Trophoblast cell (in vitro differentiated cells and primary cell): ENCODE data around the gene RAB7B.

Source experiments
- DNase-seq, 2 donors: peaks; one replicate each; pipeline ENCODE4 v3.0.0-alpha.2; 2016
- H2AFZ ChIP-seq: 2 replicates; pipeline ENCODE4 v1.6.1; 2013; ENCODE audit warnings: low read length, moderate library complexity, mild to moderate bottlenecking; ENCODE audit not compliant: insufficient read depth, poor library complexity
- H2AK5ac ChIP-seq: 2 replicates; pipeline ENCODE4 v1.6.1; 2013; ENCODE audit warnings: mild to moderate bottlenecking, low read length
- H2BK120ac ChIP-seq: 2 replicates; pipeline ENCODE4 v1.6.1; 2013; ENCODE audit warnings: low read length, mild to moderate bottlenecking, moderate library complexity; ENCODE audit not compliant: insufficient read depth, poor library complexity
- H2BK12ac ChIP-seq: 2 replicates; pipeline ENCODE4 v1.6.1; 2013; ENCODE audit warnings: mild to moderate bottlenecking, low read length, moderate library complexity
- H2BK5ac ChIP-seq: 2 replicates; pipeline ENCODE4 v1.6.1; 2013; ENCODE audit warnings: low read length, low read depth, moderate library complexity, mild to moderate bottlenecking; ENCODE audit not compliant: poor library complexity
- H3K14ac ChIP-seq: 2 replicates; pipeline ENCODE4 v1.6.1; 2013; ENCODE audit warnings: mild to moderate bottlenecking, low read length
- H3K18ac ChIP-seq: 2 replicates; pipeline ENCODE4 v1.6.1; 2013; ENCODE audit warnings: mild to moderate bottlenecking, low read length
- H3K23ac ChIP-seq: 2 replicates; pipeline ENCODE4 v1.6.1; 2013; ENCODE audit warnings: low read length
- H3K27ac ChIP-seq: 2 replicates; pipeline ENCODE4 v1.5.1; 2013; ENCODE audit warnings: low read depth, mild to moderate bottlenecking, inconsistent platforms, low read length, moderate library complexity
- H3K27me3 ChIP-seq: 2 replicates; pipeline ENCODE4 v1.6.1; 2013; ENCODE audit warnings: inconsistent platforms, mild to moderate bottlenecking, low read length, moderate library complexity; ENCODE audit not compliant: insufficient read depth
- H3K36me3 ChIP-seq, 2 experiments: 1 replicate in 1 of 2; 2 replicates in 1 of 2; pipeline ENCODE4 v1.6.1; 2013; ENCODE audit warnings: low read length in 2 of 2, mild to moderate bottlenecking in 2 of 2, moderate library complexity in 1 of 2; ENCODE audit not compliant: insufficient read depth in 2 of 2, control insufficient read depth in 1 of 2
- H3K4ac ChIP-seq: 2 replicates; pipeline ENCODE4 v1.6.1; 2013; ENCODE audit warnings: low read depth, mild to moderate bottlenecking, low read length, moderate library complexity
- H3K4me1 ChIP-seq, 2 experiments: 1 replicate in 1 of 2; 2 replicates in 1 of 2; pipeline ENCODE4 v1.6.1; 2013; ENCODE audit warnings: low read length in 2 of 2, mild to moderate bottlenecking in 2 of 2, moderate library complexity in 1 of 2; ENCODE audit not compliant: insufficient read depth in 2 of 2, control insufficient read depth in 1 of 2
- H3K4me2 ChIP-seq: 2 replicates; pipeline ENCODE4 v1.6.1; 2013; ENCODE audit warnings: inconsistent platforms, mild to moderate bottlenecking, low read length, moderate library complexity
- H3K4me3 ChIP-seq: 2 replicates; pipeline ENCODE4 v1.5.1; 2013; ENCODE audit warnings: mild to moderate bottlenecking, low read depth, low read length, inconsistent platforms
- H3K79me1 ChIP-seq: one replicate; pipeline ENCODE4 v1.6.1; 2013; ENCODE audit warnings: low read length
- H3K79me2 ChIP-seq: 2 replicates; pipeline ENCODE4 v1.6.1; 2013; ENCODE audit warnings: low read length, mild to moderate bottlenecking; ENCODE audit not compliant: control insufficient read depth, insufficient read depth, poor library complexity
- H3K9ac ChIP-seq: 2 replicates; pipeline ENCODE4 v1.6.1; 2013; ENCODE audit warnings: mild to moderate bottlenecking, low read length
- H3K9me3 ChIP-seq: 2 replicates; pipeline ENCODE4 v1.6.1; 2013; ENCODE audit warnings: low read depth, mild to moderate bottlenecking, control low read depth, inconsistent platforms, low read length; ENCODE audit not compliant: insufficient read depth
- H4K12ac ChIP-seq: 2 replicates; pipeline ENCODE4 v1.6.1; 2013; ENCODE audit warnings: low read depth, mild to moderate bottlenecking, low read length, moderate library complexity
- H4K8ac ChIP-seq: 2 replicates; pipeline ENCODE4 v1.6.1; 2013; ENCODE audit warnings: low read depth, mild to moderate bottlenecking, low read length, moderate library complexity
- H4K91ac ChIP-seq: one replicate; pipeline ENCODE4 v1.6.1; 2013; ENCODE audit warnings: low read depth, mild to moderate bottlenecking, low read length, moderate library complexity
- WGBS: extraction: QIAGEN DNeasy Blood & Tissue Kit; methylation state at CpG from one replicate; pipeline ENCODE4 v1.1.7; 2013; ENCODE audit warnings: missing lambda C conversion rate; ENCODE audit not compliant: insufficient read length, insufficient coverage; ENCODE audit errors: extremely low coverage; 5-methylcytosine and 5-hydroxymethylcytosine counted together

RAB7B gene

DNA sequence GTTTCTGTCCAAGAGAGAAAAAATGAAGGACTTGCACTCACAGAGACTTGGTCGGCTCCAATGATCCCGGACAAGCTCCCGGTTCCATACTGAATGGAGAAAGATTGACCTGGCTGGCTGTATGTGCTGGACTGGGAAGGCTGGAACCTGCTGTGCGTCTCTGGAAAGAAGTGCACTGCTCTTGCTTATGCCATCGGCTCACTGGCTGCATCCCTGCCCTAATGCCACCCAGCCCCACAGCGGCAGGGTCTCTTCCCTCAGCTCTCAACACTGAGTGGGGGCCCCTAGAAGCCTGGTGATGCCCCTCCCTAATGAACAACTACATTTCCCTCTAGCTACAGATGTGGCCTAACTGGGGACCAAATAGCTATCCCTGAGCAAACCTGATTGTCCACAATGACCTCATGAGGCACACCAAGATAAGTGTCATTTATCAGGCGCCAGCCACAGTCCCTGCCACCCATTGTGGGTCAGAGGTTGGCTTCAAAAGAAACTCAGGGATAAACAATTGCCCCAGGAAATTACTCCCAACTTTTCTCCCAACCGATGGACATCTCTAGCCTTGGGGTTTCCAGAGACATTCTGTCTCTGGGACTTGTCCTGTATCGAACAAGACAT lies 17.9 kb upstream of the RAB7B start:
- peak in 1 of 2 donors; percentile 30 for DNase-seq
- no CpG with 5 or more reads among the region's 9 CpGs for WGBS
- Histone ChIP-seq H4K91ac (no peak overlapping the region), H2AFZ (no peak overlapping the region), H3K23ac (no peak overlapping the region), H2BK5ac (no peak overlapping the region), H3K36me3 (no peaks in the 10 kb centered on the region), H2BK12ac (no peak overlapping the region), H4K12ac (no peak overlapping the region), H4K8ac (no peak overlapping the region), H3K4me1 (peaks cover 6 to 11% of the 10 kb centered on the region in 2 experiments), H3K79me2 (no peaks in the 10 kb centered on the region), H3K4me2 (no peak overlapping the region), H3K27me3 (no peaks in the 10 kb centered on the region), H3K4me3 (no peak overlapping the region), H2AK5ac (no peak overlapping the region), H3K18ac (no peak overlapping the region), H3K9me3 (peaks cover 3% of the 10 kb centered on the region), H3K4ac (no peak overlapping the region), H3K27ac (no peak overlapping the region), H3K79me1 (peaks cover 2% of the 10 kb centered on the region), H3K9ac (no peak overlapping the region), H2BK120ac (no peak overlapping the region), H3K14ac (no peak overlapping the region)

DNA sequence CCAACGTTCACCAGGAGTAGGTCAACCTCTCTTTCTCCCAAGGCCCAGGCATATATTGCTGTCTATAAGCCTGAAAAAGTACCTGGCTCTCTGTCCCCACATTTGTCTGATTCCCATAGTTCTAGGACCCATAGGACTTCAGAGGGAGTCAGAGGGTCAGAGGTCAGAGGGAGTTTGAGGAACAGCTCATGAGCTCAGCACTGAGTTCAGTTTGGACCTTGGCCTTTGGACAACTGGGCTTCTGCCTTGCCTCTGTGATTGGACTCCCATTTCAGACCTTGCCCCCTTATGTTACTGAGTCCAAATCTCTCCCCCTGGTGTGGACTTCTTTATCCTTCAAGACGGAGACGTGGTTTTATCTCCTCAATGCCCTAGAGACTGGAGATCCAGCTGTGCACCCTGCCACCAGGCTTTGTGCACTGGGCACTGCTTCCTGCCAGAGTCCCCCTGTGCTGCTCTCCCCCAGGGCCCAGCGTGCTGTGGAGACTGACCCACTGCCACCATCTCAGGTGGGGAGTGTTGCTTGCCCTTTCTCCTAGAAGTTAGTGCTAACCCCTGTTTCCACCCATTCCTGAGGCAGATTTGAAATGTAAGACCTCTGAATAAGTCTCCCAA lies 17.3 kb upstream of the RAB7B start:
- no peak overlapping the region for H3K14ac ChIP-seq
- no peak overlapping the region for H3K27ac ChIP-seq
- H4K12ac ChIP-seq = no peak overlapping the region
- peaks cover 3% of the 10 kb centered on the region for H3K9me3 ChIP-seq
- H3K4me3 ChIP-seq = no peak overlapping the region
- no peak for DNase-seq
- WGBS = no CpG with 5 or more reads among the region's 4 CpGs
- no peak overlapping the region for H3K4ac ChIP-seq
- no peak overlapping the region for H4K91ac ChIP-seq
- H3K4me1 ChIP-seq = peaks cover 6 to 11% of the 10 kb centered on the region in 2 experiments
- no peak overlapping the region for H2BK120ac ChIP-seq
- peaks cover 2% of the 10 kb centered on the region for H3K79me1 ChIP-seq
- no peaks in the 10 kb centered on the region for H3K79me2 ChIP-seq
- no peak overlapping the region for H2BK5ac ChIP-seq
- no peak overlapping the region for H3K23ac ChIP-seq
- no peak overlapping the region for H2BK12ac ChIP-seq
- H3K27me3 ChIP-seq = no peaks in the 10 kb centered on the region
- no peak overlapping the region for H3K9ac ChIP-seq
- H3K4me2 ChIP-seq = no peak overlapping the region
- no peak overlapping the region for H2AK5ac ChIP-seq
- no peak overlapping the region for H2AFZ ChIP-seq
- H3K36me3 ChIP-seq = no peaks in the 10 kb centered on the region
- no peak overlapping the region for H4K8ac ChIP-seq
- H3K18ac ChIP-seq = no peak overlapping the region

- no peak overlapping the region for H3K27ac ChIP-seq
- DNase-seq = no peak
- no peaks in the 10 kb centered on the region for H3K36me3 ChIP-seq
- no peak overlapping the region for H2BK5ac ChIP-seq
- peaks cover 6% of the 10 kb centered on the region for H3K79me1 ChIP-seq
- no peak overlapping the region for H2BK12ac ChIP-seq
- H3K4ac ChIP-seq = no peak overlapping the region
- H3K4me3 ChIP-seq = no peak overlapping the region
- H3K4me1 ChIP-seq = peaks cover 0 to 7% of the 10 kb centered on the region in 2 experiments
- H4K12ac ChIP-seq = no peak overlapping the region
- H3K23ac ChIP-seq = no peak overlapping the region
- H2BK120ac ChIP-seq = no peak overlapping the region
- H4K91ac ChIP-seq = no peak overlapping the region
- no peak overlapping the region for H3K4me2 ChIP-seq
- H3K79me2 ChIP-seq = no peaks in the 10 kb centered on the region
- no peak overlapping the region for H2AFZ ChIP-seq
- no CpG with 5 or more reads among the region's 1 CpG for WGBS
- H2AK5ac ChIP-seq = no peak overlapping the region
- H3K14ac ChIP-seq = no peak overlapping the region
- peaks cover 7% of the 10 kb centered on the region for H3K9me3 ChIP-seq
- no peaks in the 10 kb centered on the region for H3K27me3 ChIP-seq
- H3K9ac ChIP-seq = no peak overlapping the region
- H3K18ac ChIP-seq = no peak overlapping the region
- no peak overlapping the region for H4K8ac ChIP-seq
These were observed 11.9 kb upstream of the RAB7B start for GRCh38 chr1:206015071-206015470.

GRCh38 chr1:206014601-206015000 lies 11.4 kb upstream of the RAB7B start:
- Histone ChIP-seq H2AK5ac (no peak overlapping the region), H2AFZ (no peak overlapping the region), H2BK12ac (no peak overlapping the region), H3K36me3 (no peaks in the 10 kb centered on the region), H3K18ac (no peak overlapping the region), H3K4me3 (no peak overlapping the region), H4K12ac (no peak overlapping the region), H3K9me3 (peaks cover 7% of the 10 kb centered on the region), H2BK120ac (no peak overlapping the region), H3K79me1 (peaks cover 6% of the 10 kb centered on the region), H3K23ac (no peak overlapping the region), H3K4me1 (peaks cover 0 to 7% of the 10 kb centered on the region in 2 experiments), H3K9ac (no peak overlapping the region), H3K4me2 (no peak overlapping the region), H4K8ac (no peak overlapping the region), H4K91ac (no peak overlapping the region), H3K4ac (no peak overlapping the region), H3K27me3 (no peaks in the 10 kb centered on the region), H3K27ac (no peak overlapping the region), H3K79me2 (no peaks in the 10 kb centered on the region), H3K14ac (no peak overlapping the region), H2BK5ac (peak overlapping the region; percentile 23)
- no CpG with 5 or more reads among the region's 5 CpGs for WGBS
- DNase-seq = no peak
